Smooth muscle cell (in vitro differentiated cells): ENCODE data around the gene SFI1. TPM values are rescaled to one million over a fixed set of nuclear protein-coding genes. Genes with fewer than 3 reads are reported as not detected.
"Not testable (repeated sequence)": the region's sequence is repeated elsewhere in the genome, so short reads cannot be mapped to it uniquely, and the experiment has no call there.

Experiments used
- DNase-seq: peaks from one replicate; lab custom pipeline; 2025; ENCODE audit not compliant: unreplicated experiment; lab: John Stamatoyannopoulos, UW
- H2AFZ ChIP-seq: fragments of 200-600 bp; sonication (generic); 2 replicates; pipeline ENCODE4 v1.6.0; 2016; ENCODE audit warnings: antibody characterized with exemption, low read depth, mild to moderate bottlenecking
- H3F3A ChIP-seq: fragments of 200-600 bp; sonication (generic); 2 replicates; pipeline ENCODE4 v1.6.0; 2017; ENCODE audit warnings: antibody characterized with exemption, low read depth
- H3K27ac ChIP-seq: fragments of 200-600 bp; sonication (generic); 2 replicates; pipeline ENCODE4 v1.5.1; 2016; ENCODE audit warnings: low read depth, mild to moderate bottlenecking
- H3K27me3 ChIP-seq: fragments of 200-600 bp; sonication (generic); 2 replicates; pipeline ENCODE4 v1.6.1; 2016; ENCODE audit warnings: low read depth, mild to moderate bottlenecking
- H3K36me3 ChIP-seq: fragments of 200-600 bp; sonication (generic); 2 replicates; pipeline ENCODE4 v1.5.1; 2016; ENCODE audit warnings: low read depth
- H3K4me1 ChIP-seq: fragments of 200-600 bp; sonication (generic); 2 replicates; pipeline ENCODE4 v1.5.1; 2016; ENCODE audit warnings: low read depth
- H3K4me2 ChIP-seq: fragments of 200-600 bp; sonication (generic); 2 replicates; pipeline ENCODE4 v1.6.0; 2016; ENCODE audit warnings: mild to moderate bottlenecking
- H3K4me3 ChIP-seq: fragments of 200-600 bp; sonication (generic); 2 replicates; pipeline ENCODE4 v1.5.1; 2016; ENCODE audit warnings: mild to moderate bottlenecking
- H3K79me2 ChIP-seq: fragments of 200-600 bp; sonication (generic); 2 replicates; pipeline ENCODE4 v1.6.0; 2016; ENCODE audit warnings: low read depth, mild to moderate bottlenecking
- H3K9ac ChIP-seq: fragments of 200-600 bp; sonication (generic); 2 replicates; pipeline ENCODE4 v1.6.0; 2016; ENCODE audit warnings: low read depth
- H3K9me3 ChIP-seq: fragments of 200-600 bp; sonication (generic); replicated peaks from 2 replicates; pipeline ENCODE4 v1.5.1; 2016; ENCODE audit warnings: low read depth
- H4K20me1 ChIP-seq: fragments of 200-600 bp; sonication (generic); 2 replicates; pipeline ENCODE4 v1.6.0; 2016; ENCODE audit warnings: low read depth
- CTCF ChIP-seq: fragments of 200-600 bp; sonication (generic); IDR thresholded peaks from 2 replicates; pipeline ENCODE4 v1.5.1; 2017; ENCODE audit warnings: borderline replicate concordance, mild to moderate bottlenecking, antibody characterized with exemption; ENCODE audit not compliant: insufficient read depth, poor library complexity, severe bottlenecking
- WGBS: methylation state at CpG from one replicate; pipeline ENCODE4 v1.1.7; 2016; ENCODE audit warnings: low lambda C conversion rate; 5-methylcytosine and 5-hydroxymethylcytosine counted together
- polyA plus RNA-seq: library from polyadenylated mRNA; unstranded; fragments of >200 nt; fragmentation: Nextera tagmentation; extraction: Ambion mirVana; gene quantifications from 2 replicates; pipeline ENCODE4 v1.2.1, GENCODE V29; 2016
- total RNA-seq: library from RNA; depleted of rRNA; stranded (reverse); fragments of >200 nt; gene quantifications from 2 replicates; pipeline ENCODE4 v1.2.3, GENCODE V29; 2014

The SFI1 gene
- total and polyA plus RNA-seq, 2 experiments from 2014 or later: 8.7 to 26.9 TPM

- no peak for TF ChIP-seq CTCF
- Histone ChIP-seq H2AFZ (no peak overlapping the region), H3K9ac (no peak overlapping the region), H3K4me2 (no peak overlapping the region), H3K27ac (no peak overlapping the region), H4K20me1 (no peaks in the 10 kb centered on the region), H3K27me3 (no peaks in the 10 kb centered on the region), H3F3A (no peaks in the 10 kb centered on the region), H3K79me2 (no peaks in the 10 kb centered on the region), H3K4me3 (no peak overlapping the region), H3K36me3 (no peaks in the 10 kb centered on the region), H3K9me3 (peaks cover 5% of the 10 kb centered on the region), H3K4me1 (no peaks in the 10 kb centered on the region)
- DNase-seq: no peak
- 99% methylated on average over 6 of the region's 6 CpGs for WGBS
Measured at GRCh38 chr22:31509061-31509762, 12.9 kb downstream of the SFI1 start.

GRCh38 chr22:31520051-31520450 is 23.7 kb downstream of the SFI1 start:
- Histone ChIP-seq H3K4me1 (no peaks in the 10 kb centered on the region), H3K79me2 (no peaks in the 10 kb centered on the region), H3K9me3 (no peaks in the 10 kb centered on the region), H3K27me3 (no peaks in the 10 kb centered on the region), H3K9ac (no peak overlapping the region), H3K36me3 (no peaks in the 10 kb centered on the region), H2AFZ (no peak overlapping the region), H3K4me3 (no peak overlapping the region), H3K4me2 (no peak overlapping the region), H4K20me1 (no peaks in the 10 kb centered on the region), H3F3A (no peaks in the 10 kb centered on the region), H3K27ac (no peak overlapping the region)
- 93% methylated on average over 4 of the region's 4 CpGs for WGBS
- TF ChIP-seq CTCF: no peak
- no peak for DNase-seq

GRCh38 chr22:31524132-31524531 is 27.8 kb downstream of the SFI1 start:
- not testable (repeated sequence) for H3K36me3 ChIP-seq, H3K27ac ChIP-seq, H3K9ac ChIP-seq, H3K9me3 ChIP-seq, H4K20me1 ChIP-seq, H3K4me2 ChIP-seq, H3K27me3 ChIP-seq, H3K4me3 ChIP-seq, H3F3A ChIP-seq, H3K4me1 ChIP-seq, H3K79me2 ChIP-seq, DNase-seq, H2AFZ ChIP-seq
- 97% methylated on average over 5 of the region's 5 CpGs for WGBS

GRCh38 chr22:31526270-31526669 is 29.9 kb downstream of the SFI1 start:
- no peak overlapping the region for H2AFZ ChIP-seq
- 93% methylated on average over 7 of the region's 7 CpGs for WGBS
- H4K20me1 ChIP-seq: no peaks in the 10 kb centered on the region
- no peaks in the 10 kb centered on the region for H3K36me3 ChIP-seq
- H3K27me3 ChIP-seq: no peaks in the 10 kb centered on the region
- no peak overlapping the region for H3K27ac ChIP-seq
- no peaks in the 10 kb centered on the region for H3K79me2 ChIP-seq
- H3K9me3 ChIP-seq: no peaks in the 10 kb centered on the region
- H3K4me1 ChIP-seq: no peaks in the 10 kb centered on the region
- H3F3A ChIP-seq: no peaks in the 10 kb centered on the region
- H3K4me2 ChIP-seq: no peak overlapping the region
- H3K9ac ChIP-seq: no peak overlapping the region
- no peak for TF ChIP-seq CTCF
- no peak for DNase-seq
- no peak overlapping the region for H3K4me3 ChIP-seq
